GM19099 (cell line): Measurements from ENCODE around the gene NOLC1.
A peak's percentile ranks its signal among the peaks of the same experiment; 100 is the strongest.

Experiments
- POLR2A ChIP-seq: IDR thresholded peaks from 3 replicates; pipeline ENCODE4 v1.6.1; 2011; ENCODE audit warnings: low read depth; ENCODE audit not compliant: insufficient read length; ENCODE audit errors: extremely low read depth

The NOLC1 gene

DNA sequence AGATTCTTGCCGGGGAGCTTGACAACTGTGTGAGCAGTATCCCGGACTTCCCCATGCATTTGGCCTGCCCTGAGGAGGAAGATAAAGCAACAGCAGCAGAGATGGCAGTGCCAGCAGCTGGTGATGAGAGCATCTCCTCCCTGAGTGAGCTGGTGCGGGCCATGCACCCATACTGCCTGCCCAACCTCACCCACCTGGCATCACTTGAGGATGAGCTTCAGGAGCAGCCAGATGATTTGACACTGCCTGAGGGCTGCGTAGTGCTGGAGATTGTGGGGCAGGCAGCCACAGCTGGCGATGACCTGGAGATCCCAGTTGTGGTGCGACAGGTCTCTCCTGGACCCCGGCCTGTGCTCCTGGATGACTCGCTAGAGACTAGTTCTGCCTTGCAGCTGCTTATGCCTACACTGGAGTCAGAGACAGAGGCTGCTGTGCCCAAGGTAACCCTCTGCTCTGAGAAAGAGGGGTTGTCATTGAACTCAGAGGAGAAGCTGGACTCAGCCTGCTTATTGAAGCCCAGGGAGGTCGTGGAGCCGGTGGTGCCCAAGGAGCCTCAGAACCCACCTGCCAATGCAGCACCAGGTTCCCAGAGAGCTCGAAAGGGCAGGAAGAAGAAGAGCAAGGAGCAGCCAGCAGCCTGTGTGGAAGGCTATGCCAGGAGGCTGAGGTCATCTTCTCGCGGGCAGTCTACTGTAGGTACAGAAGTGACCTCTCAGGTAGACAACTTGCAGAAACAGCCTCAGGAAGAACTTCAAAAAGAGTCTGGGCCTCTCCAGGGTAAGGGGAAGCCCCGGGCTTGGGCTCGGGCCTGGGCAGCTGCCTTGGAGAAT is 12.7 kb upstream of the NOLC1 start:
- TF ChIP-seq POLR2A: no peak

GRCh38 chr10:102140218-102140617 is 12.0 kb upstream of the NOLC1 start:
- TF ChIP-seq POLR2A: no peak

GRCh38 chr10:102140913-102141540 is 11.2 kb upstream of the NOLC1 start:
- TF ChIP-seq POLR2A: no peak

DNA sequence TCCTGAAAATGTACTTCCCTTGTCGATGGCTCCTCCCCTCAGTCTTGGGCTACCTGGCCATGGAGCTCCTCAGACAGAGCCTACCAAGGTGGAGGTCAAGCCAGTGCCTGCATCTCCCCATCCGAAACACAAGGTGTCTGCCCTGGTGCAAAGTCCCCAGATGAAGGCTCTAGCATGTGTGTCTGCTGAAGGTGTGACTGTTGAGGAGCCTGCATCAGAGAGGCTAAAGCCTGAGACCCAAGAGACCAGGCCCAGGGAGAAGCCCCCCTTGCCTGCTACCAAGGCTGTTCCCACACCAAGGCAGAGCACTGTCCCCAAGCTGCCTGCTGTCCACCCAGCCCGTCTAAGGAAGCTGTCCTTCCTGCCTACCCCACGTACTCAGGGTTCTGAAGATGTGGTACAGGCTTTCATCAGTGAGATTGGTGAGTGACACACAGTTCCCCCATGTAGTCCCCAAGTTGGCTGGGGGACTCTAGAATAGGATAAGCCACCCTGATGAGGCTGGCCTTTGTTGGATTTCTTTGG is 10.5 kb upstream of the NOLC1 start:
- no peak for TF ChIP-seq POLR2A

GRCh38 chr10:102146971-102147428 is 5.2 kb upstream of the NOLC1 start:
- TF ChIP-seq POLR2A: peak; percentile 35

GRCh38 chr10:102147561-102147960 is 4.6 kb upstream of the NOLC1 start:
- TF ChIP-seq POLR2A: peak; percentile 7

GRCh38 chr10:102148275-102148674 is 3.9 kb upstream of the NOLC1 start:
- no peak for TF ChIP-seq POLR2A

GRCh38 chr10:102150970-102151773 is 1.0 kb upstream of the NOLC1 start:
- no peak for TF ChIP-seq POLR2A

DNA sequence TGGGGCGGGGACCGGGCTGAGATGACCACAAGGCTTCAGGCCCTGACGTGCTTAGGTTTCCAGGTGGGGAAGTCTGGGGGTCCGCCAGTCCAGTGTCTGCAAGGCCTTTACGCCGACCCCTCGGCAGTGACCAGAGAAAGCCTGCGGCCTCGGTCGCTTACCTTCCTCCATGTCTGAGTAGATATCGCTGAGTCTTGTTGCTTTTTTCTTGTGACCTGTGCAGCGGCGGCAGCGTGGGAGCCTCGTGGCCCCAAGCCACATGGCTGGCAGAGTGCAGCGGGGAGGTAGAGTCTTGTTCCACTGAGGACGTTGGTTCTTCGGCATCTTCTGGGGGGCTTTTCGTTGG is 329 bp downstream of the NOLC1 start:
- TF ChIP-seq POLR2A: no peak

GRCh38 chr10:102153093-102153620 is 968 bp downstream of the NOLC1 start:
- no peak for TF ChIP-seq POLR2A

GRCh38 chr10:102154466-102155116 is 2.4 kb downstream of the NOLC1 start:
- no peak for TF ChIP-seq POLR2A

DNA sequence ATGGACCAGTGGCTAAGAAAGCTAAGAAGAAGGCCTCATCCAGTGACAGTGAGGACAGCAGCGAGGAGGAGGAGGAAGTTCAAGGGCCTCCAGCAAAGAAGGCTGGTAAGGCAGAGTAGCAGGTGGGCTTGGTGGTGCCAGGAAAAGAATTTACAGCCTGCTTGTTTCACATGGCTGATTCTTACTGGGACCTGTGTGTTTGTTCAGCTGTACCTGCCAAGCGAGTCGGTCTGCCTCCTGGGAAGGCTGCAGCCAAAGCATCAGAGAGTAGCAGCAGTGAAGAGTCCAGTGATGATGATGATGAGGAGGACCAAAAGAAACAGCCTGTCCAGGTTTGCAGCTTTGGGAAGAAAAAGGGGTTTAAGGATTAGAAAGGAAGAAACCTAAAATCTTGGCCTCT is 5.0 kb downstream of the NOLC1 start:
- no peak for TF ChIP-seq POLR2A

- no peak for TF ChIP-seq POLR2A
Observed at GRCh38 chr10:102159051-102159597, 6.9 kb downstream of the NOLC1 start.

DNA sequence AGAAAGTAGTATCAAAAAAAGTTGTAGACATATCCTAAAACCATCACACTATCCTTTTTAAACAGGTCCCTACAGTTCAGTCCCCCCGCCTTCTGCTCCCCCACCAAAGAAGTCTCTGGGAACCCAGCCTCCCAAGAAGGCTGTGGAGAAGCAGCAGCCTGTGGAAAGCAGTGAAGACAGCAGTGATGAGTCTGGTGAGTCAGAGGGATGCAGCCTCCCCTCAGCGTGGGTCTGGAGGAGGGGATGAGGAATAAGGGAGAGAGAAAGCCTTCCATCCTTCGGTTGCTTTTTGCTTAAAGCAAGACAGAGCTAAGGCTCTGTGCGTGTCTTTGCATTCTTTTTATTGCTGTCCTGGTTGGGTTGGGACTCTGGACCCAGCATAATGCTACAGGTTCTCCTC is 7.6 kb downstream of the NOLC1 start:
- no peak for TF ChIP-seq POLR2A
